Sigmoid colon (tissue), 4 donors: ENCODE data around the gene HLA-DQA1.
"Not testable (repeated sequence)": the region's sequence is repeated elsewhere in the genome, so short reads cannot be mapped to it uniquely, and the experiment has no call there.

Experiments used
- CTCF ChIP-seq, 4 experiments: fragments of 450-650 bp in 3 of 4; fragments of 200-600 bp in 1 of 4; IDR thresholded peaks; one replicate each; pipeline ENCODE4 v1.5.1; 2016 to 2019; ENCODE audit warnings: antibody characterized with exemption in 4 of 4, mild to moderate bottlenecking in 3 of 4, moderate library complexity in 2 of 4
- EP300 ChIP-seq, 4 donors: sonication (generic); formaldehyde crosslinking; IDR thresholded peaks; one replicate each; pipeline ENCODE4 v1.6.1; 2017; ENCODE audit warnings: antibody characterized with exemption in 4 of 4
- POLR2A ChIP-seq, 2 donors: fragments of 450-650 bp; IDR thresholded peaks; one replicate each; pipeline ENCODE4 v1.6.1; 2016; ENCODE audit warnings: antibody characterized with exemption in 2 of 2, mild to moderate bottlenecking in 2 of 2, moderate library complexity in 2 of 2

GRCh38 chr6:32674123-32674522, 36.9 kb downstream of the HLA-DQA1 start:
- not testable (repeated sequence) for TF ChIP-seq POLR2A, CTCF, EP300 (IDR thresholded peaks at IDR 0.05)
